Right renal pelvis (tissue), 4 donors: Measurements from ENCODE around the gene CEBPZOS. TPM values are rescaled to one million over a fixed set of nuclear protein-coding genes. Genes with fewer than 3 reads are reported as not detected.

Experiments
- DNase-seq, 4 donors: peaks; one replicate each; pipeline ENCODE4 v3.0.0-alpha.2; 2013; ENCODE audit warnings: low read depth in 4 of 4, low spot score in 3 of 4, missing footprints in 1 of 4
- polyA plus RNA-seq, 4 donors: library from polyadenylated mRNA; unstranded; fragments of 120-200 nt; gene quantifications; one replicate each; pipeline ENCODE4 v1.2.1, GENCODE V29; 2013; ENCODE audit not compliant: insufficient read length in 4 of 4

The CEBPZOS gene
- polyA plus RNA-seq, 4 donors = 49.8 to 68.2 (median 61.7) TPM

DNA sequence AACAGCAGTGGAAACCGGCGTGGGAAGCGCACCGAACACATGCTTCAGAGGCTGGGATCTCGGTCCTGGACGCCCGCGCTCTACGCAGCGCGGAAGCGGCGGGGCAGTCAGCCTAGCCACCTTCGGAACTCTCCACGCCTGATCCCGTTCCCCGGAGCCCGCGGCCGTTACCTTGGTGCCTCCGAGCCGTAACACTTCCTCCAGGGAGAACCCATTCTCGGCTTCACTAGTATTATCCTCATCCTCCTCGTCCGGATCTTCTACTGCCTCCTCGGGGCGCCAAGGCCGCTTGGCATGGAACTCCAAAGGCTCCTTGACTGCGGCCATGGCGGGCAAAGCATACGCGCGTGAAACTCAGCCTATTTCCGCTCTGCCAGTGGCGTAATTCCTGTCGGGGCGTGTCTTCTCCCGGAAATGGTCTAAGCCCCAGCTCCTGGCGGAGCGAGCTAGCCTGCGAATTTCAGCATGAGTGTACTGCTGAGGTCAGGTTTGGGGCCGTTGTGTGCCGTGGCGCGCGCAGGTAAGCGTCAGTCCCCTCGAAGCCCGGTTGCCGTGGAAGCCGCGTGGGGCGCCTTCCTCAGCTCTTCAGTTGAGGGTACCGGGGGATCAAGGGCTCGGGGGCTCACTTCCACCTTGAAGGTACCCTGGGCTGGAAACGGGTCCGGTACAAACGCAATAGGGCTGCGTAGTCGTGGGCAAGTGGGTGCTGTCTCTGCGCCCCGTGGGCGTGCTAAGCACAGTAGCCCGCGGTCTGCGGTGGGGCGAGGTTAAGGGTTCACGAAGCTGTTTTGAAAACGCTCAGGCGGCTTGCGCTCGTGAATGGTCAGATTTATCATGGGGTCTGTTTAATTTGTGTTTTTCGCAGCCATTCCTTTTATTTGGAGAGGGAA, 35.2 kb downstream of the CEBPZOS start, which contains the start of the genes CEBPZ and NDUFAF7:
Gene CEBPZ (minus strand): TSS at position 356 of the 890 bp plus-strand sequence. CDS start 29 bp downstream, at position 327.
Gene NDUFAF7 (plus strand): TSS at position 418 of the 890 bp plus-strand sequence. CDS start 48 bp downstream, at position 466.
- peak; percentile 79 to 88 (median 86) for DNase-seq

DNA sequence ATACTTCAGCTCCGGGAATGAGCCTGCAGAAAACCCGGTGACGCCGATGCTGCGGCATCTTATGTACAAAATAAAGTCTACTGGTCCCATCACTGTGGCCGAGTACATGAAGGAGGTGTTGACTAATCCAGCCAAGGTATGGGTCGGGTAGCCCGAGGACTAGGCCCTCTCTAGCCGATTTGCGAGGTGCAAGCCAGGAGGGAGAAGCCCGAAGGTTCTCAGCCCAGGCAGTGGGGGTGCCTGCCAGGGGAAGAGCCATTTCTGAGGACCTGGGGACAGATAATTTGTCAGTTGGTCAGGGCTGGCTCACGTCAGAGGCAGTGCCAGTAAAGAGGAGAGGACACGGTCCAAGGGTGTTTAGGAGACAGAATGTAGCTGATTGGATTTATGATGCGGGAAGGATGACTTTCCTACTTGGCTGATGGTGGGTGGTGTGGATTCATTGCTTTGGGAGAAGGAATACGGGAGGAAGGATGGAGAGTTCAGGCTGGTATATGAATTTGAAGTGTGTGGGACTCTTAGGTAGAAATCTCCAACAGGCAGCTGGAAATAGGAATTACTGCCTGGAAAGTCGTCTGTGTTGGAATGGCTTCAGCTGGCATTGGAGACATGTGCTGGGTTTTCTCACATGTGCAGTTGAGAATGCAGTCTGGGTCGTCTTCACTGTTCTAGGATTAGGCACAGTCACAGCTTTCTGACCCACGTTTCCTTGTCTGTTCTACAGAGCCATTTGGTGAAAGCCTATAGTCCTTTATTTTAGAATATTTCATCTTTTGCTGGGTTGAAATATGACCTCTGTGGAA, 36.0 kb downstream of the CEBPZOS start:
- peak in 2 of 4 donors; percentile 5 to 25 for DNase-seq

DNA sequence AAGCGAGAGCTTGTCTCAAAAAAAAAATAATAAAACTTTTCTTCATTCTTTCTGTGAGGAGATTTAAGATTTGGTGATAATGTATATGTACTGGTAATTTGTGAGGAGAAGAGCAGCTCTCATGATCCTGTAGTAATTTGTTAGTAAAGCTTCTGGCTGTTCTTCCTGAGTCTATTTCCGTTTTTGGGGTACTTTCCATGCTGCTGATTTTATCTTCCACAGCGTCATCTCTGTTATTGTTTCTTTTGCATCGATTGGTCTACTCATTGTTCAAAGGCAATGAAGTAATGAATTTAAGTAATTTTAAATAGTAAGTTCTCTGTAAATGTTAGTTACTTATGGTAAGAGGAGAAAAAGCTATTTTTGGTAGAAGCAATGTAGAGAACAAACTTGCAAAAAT, 47.1 kb downstream of the CEBPZOS start:
- DNase-seq = no peak

DNA sequence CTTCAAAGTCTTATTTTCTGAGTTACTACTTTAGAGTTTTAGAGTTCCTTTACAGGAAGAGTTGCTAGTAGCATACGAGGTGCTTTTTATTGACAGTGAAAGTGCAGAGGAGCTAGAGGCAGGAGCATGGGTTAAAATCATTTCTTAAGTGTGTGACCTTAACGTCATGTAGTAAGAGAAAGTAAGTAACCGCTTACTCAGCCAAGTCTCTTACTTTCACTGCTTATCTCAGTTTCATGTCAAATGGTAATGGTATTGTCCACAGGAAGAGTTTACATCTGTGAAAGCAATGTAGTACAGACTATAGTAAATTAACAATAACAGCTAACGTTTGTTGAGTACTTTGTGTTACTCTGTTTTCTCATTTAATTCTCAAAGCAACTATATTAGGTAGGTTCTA, 47.7 kb downstream of the CEBPZOS start:
- no peak for DNase-seq

DNA sequence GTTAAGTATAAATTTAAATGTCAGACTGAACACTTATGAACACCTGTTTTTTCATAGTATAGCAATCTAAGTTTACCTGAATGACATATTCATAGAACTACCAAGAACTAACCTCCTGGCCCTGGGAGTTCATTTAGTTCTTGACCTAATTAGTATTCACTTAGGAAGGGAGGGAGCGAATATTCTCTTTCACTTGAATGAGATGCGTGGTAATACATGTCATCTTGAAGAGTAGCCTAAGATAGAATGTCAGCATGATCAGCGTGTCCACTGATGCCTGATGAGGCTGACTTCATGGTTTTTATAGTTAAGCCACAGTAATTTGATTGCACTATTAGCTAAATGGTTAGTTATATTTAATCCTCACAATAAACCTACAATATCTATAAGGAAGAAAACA, 48.5 kb downstream of the CEBPZOS start:
- no peak for DNase-seq

DNA sequence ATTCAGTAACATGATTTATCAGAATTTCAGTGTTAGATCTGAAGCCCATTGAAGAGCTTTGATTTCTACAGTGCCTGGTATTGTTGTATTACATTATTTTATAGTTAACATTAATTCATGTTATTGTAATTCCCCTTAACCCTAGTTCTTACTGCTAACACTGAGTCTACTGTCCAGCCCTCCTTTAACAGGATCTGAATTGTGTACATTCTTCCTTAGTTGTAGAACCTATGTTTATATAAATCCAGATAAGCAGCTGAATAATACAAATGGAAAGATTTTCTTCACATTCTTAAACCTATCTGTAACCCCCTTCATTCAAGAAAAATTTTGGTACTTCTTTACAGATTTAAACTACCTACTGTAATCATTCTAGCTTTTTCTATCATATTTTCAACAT, 49.9 kb downstream of the CEBPZOS start:
- DNase-seq = no peak

DNA sequence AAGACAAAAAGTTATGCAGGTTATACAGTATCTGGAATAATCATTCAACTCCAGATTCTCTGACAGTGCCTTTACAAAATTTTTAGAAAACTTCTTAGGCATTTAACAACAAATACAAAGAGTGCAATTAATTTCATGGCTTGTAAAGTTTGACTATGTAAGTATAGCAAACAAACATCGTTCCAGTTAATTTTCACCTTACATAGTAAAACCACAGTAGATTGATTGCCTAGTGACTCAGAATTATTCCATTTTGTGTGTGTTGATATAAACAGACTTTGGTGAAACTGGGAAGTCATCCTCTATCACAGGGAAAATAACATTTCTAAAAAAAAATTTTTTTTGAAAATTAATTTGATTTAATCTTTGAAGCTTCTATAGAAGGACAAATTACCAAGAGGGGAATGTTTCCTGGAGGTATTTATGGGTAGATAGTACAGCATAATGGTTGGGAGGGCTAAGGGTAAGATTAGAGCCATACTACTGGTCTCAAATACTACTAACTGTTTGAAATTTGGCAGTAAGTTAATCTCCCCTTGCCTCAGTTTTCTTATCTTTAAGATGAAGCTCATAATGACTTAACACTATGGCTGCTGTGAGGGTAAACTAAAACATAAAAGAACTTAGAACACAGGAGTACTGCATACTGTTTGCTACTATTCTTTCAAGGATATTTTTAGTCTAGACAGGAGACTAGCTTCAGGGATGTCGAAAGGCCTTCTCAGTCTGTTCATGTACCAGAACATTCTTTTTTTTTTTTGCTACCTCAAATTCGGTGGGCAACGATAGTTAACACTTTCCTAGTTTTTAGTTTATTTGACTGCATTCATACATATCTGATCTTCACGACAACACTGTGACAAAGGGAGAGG, 54.8 kb downstream of the CEBPZOS start:
- no peak for DNase-seq

Other genes with a start within 250 kb of the CEBPZOS start
- gene STRN, start 230.0 kb upstream of the CEBPZOS start, polyA plus RNA-seq = 10 to 100 TPM; 18.8 to 25.1 (median 23.2) TPM
- gene HEATR5B, start 112.1 kb upstream of the CEBPZOS start, polyA plus RNA-seq = 10 to 100 TPM; 20.3 to 23.8 (median 22.8) TPM
- 10 to 100 TPM in 3 of 4 donors, 1 to 10 TPM in 1; 8.7 to 11.5 (median 10.4) TPM for gene GPATCH11, start 112.0 kb upstream of the CEBPZOS start, polyA plus RNA-seq
- gene EIF2AK2, start 39.5 kb upstream of the CEBPZOS start, polyA plus RNA-seq = 10 to 100 TPM; 29.5 to 39.7 (median 38.1) TPM
- gene SULT6B1, start 7.8 kb upstream of the CEBPZOS start, polyA plus RNA-seq = not detected
- 10 to 100 TPM; 70.7 to 89.1 (median 83.6) TPM for gene CEBPZ, start 35.1 kb downstream of the CEBPZOS start, polyA plus RNA-seq
- 10 to 100 TPM; 20.8 to 27.7 (median 22.7) TPM for gene NDUFAF7, start 35.2 kb downstream of the CEBPZOS start, polyA plus RNA-seq
- gene PRKD3, start 128.3 kb downstream of the CEBPZOS start, polyA plus RNA-seq = 10 to 100 TPM; 46.0 to 56.3 (median 54.1) TPM
- 10 to 100 TPM; 12.3 to 16.5 (median 15.2) TPM for gene QPCT, start 148.1 kb downstream of the CEBPZOS start, polyA plus RNA-seq